Measurements from ENCODE around the gene KLHL36. TPM values are rescaled to one million over a fixed set of nuclear protein-coding genes. Genes with fewer than 3 reads are reported as not detected.

The KLHL36 gene
- total RNA-seq, 4 donors from 2014 or later, result 49.0 to 73.0 (median 65.8) TPM

DNA sequence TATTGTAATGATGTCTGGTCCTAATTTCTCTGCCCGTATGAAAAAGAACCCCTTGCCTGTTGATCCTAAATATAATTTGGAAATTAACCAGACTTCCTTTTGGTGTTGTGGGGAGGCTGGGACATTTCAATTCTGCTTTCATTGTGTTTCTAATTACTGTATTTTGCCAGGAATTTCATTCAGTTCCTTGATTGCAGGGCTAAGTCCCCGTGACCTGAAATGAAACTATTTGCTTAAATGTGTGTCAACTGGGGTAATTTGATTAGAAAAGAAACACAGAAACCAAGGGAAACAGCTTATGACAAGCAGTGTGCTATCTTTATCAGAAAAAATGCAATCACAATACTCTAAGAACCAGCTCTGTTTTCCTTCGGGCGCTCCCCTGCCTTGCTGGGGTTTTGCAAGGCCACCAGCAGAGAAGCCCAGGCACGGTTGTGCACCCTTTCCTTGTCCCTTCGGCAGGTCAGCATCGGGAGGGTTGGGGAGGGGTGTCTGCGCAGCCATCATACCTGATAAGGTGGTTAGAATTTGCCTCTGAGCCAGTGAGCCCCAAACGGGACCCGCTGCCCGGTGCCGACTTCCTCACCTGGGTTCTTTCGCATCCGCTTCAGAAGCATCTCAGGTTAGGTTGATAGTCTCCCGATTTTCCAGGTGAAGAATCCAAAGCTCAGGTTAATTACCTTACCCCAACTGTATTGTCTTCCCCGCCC lies 19.4 kb downstream of the KLHL36 start:
- 81 to 83% methylated on average over 16 of the region's 16 CpGs for WGBS, 2 donors
- intact Hi-C loops (cut with DNase I; ENCODE audit: low total_unique reads), result no loop called here
- no peak overlapping the region for H3K4me3 ChIP-seq (ENCODE audit: low read depth, poor library complexity, severe bottlenecking)
- no peak for TF ChIP-seq POLR2A (IDR thresholded peaks at IDR 0.05)
- TF ChIP-seq, protein P1, sequence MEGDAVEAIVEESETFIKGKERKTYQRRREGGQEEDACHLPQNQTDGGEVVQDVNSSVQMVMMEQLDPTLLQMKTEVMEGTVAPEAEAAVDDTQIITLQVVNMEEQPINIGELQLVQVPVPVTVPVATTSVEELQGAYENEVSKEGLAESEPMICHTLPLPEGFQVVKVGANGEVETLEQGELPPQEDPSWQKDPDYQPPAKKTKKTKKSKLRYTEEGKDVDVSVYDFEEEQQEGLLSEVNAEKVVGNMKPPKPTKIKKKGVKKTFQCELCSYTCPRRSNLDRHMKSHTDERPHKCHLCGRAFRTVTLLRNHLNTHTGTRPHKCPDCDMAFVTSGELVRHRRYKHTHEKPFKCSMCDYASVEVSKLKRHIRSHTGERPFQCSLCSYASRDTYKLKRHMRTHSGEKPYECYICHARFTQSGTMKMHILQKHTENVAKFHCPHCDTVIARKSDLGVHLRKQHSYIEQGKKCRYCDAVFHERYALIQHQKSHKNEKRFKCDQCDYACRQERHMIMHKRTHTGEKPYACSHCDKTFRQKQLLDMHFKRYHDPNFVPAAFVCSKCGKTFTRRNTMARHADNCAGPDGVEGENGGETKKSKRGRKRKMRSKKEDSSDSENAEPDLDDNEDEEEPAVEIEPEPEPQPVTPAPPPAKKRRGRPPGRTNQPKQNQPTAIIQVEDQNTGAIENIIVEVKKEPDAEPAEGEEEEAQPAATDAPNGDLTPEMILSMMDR (IDR thresholded peaks at IDR 0.05), result no peak
- no peak for DNase-seq (ENCODE audit: low spot score in 2 of 2)

DNA sequence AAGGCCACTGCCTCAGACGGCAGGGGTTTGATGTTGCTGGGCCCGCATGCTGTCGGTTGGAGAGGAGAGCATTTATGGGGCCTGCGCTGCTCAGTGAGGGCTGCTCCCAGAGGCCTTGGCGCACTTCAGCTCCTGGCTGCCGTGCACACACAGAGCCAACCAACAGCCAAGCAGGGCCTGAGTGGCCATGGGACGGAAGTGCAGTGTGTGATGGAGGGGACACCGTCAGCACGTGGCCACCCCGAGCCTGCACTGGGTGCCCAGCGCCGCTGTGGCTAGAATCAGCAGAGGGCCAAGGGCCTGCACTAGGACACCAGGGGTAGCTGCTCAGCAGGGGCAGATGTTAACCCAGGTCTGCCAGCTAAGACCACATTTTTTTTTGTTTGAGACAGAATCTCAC lies 21.8 kb downstream of the KLHL36 start:
- no peak for DNase-seq (ENCODE audit: low spot score in 2 of 2)
- no peak overlapping the region for H3K4me3 ChIP-seq (ENCODE audit: low read depth, poor library complexity, severe bottlenecking)
- 80 to 91% methylated on average over 12 of the region's 12 CpGs for WGBS, 2 donors
- intact Hi-C loops (cut with DNase I; ENCODE audit: low total_unique reads), result loop anchor here (10.0 kb wide), 1 partner anchor 55 kb away; no protein-coding TSS in a partner anchor
- no peak for TF ChIP-seq POLR2A (IDR thresholded peaks at IDR 0.05)
- TF ChIP-seq, protein P1 (IDR thresholded peaks at IDR 0.05), result no peak

DNA sequence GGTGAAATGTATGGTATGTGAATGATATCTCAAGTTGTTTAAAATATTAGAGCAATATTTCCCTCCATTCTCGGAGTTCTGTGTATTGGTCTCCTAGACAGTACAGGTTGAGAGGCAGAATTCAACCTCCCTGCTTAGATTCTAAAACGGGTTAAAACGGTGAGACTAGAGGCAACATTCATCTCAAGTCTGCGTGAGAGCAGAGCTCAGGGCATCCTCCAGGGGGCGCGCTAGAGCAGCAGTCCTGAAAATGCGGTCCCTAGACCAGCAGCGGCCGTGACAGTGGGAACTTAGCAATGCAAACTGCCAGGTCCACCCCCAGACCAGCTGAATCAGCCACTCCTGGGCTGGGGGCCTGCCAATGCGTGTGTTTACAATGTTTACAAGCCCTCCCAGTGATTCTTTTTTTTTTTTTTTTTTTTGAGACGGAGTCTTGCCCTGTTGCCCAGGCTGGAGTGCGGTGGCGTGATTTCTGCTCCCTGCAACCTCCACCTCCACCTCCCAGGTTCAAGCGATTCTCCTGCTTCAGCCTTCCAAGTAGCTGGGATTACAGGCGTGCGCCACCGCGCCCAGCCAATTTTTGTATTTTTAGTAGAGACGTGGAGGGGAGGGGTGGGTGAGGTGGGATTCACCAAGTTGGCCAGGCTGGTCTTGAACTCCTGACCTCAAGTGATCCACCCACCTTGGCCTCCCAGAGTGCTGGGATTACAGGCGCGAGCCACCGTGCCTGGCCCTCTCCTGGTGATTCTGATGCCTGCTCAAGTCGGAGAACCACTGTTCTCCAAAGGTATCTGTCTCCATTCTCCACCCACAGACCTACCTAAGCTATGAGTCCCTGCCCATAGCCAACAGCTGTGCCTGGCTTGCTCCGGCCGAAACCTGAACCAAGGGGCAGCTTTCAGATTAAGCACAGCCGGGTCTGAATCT lies 24.2 kb downstream of the KLHL36 start:
- H3K4me3 ChIP-seq (ENCODE audit: low read depth, poor library complexity, severe bottlenecking), result no peak overlapping the region
- TF ChIP-seq, protein P1 (IDR thresholded peaks at IDR 0.05), result peak in 1 of 3 donors; percentile 36
- no peak for TF ChIP-seq POLR2A (IDR thresholded peaks at IDR 0.05)
- DNase-seq (ENCODE audit: low spot score in 2 of 2), result peak; percentile 55 to 95
- intact Hi-C loops (cut with DNase I; ENCODE audit: low total_unique reads), result loop anchor here (10.0 kb wide), 1 partner anchor 52 kb away; no protein-coding TSS in a partner anchor
- 57 to 60% methylated on average over 26 of the region's 26 CpGs for WGBS, 2 donors

- H3K4me3 ChIP-seq (ENCODE audit: low read depth, poor library complexity, severe bottlenecking), result no peak overlapping the region
- DNase-seq (ENCODE audit: low spot score in 2 of 2), result no peak
- 80 to 92% methylated on average over 3 of the region's 3 CpGs for WGBS, 2 donors
- TF ChIP-seq, protein P1 (IDR thresholded peaks at IDR 0.05), result no peak
- TF ChIP-seq POLR2A (IDR thresholded peaks at IDR 0.05), result no peak
- intact Hi-C loops (cut with DNase I; ENCODE audit: low total_unique reads), result loop anchor here (10.0 kb wide), 1 partner anchor 52 kb away; no protein-coding TSS in a partner anchor
These were observed 24.9 kb downstream of the KLHL36 start for GRCh38 chr16:84673203-84673535.

- 83 to 89% methylated on average over 3 of the region's 3 CpGs for WGBS, 2 donors
- DNase-seq (ENCODE audit: low spot score in 2 of 2), result no peak
- TF ChIP-seq, protein P1 (IDR thresholded peaks at IDR 0.05), result no peak
- no peak for TF ChIP-seq POLR2A (IDR thresholded peaks at IDR 0.05)
- intact Hi-C loops (cut with DNase I; ENCODE audit: low total_unique reads), result loop anchor here (10.0 kb wide), 1 partner anchor 51 kb away; no protein-coding TSS in a partner anchor
- no peak overlapping the region for H3K4me3 ChIP-seq (ENCODE audit: low read depth, poor library complexity, severe bottlenecking)
These were observed 25.2 kb downstream of the KLHL36 start for GRCh38 chr16:84673561-84673960.

All from lower leg skin (tissue), 4 donors.